SK-N-MC (cell line): ENCODE results near the gene ASB11.

Experiments used
- DNase-seq: peaks from one replicate; pipeline ENCODE4 v3.0.0-alpha.2; 2011; ENCODE audit warnings: low read depth, low spot score
- H3K27ac ChIP-seq: fragments of 200-600 bp; sonication (generic); 2 replicates; pipeline ENCODE4 v1.5.1; 2016; ENCODE audit warnings: mixed run types
- H3K36me3 ChIP-seq: fragments of 200-600 bp; sonication (generic); 2 replicates; pipeline ENCODE4 v1.6.1; 2017; ENCODE audit warnings: antibody characterized with exemption, low read length, mixed read lengths; ENCODE audit not compliant: insufficient read depth
- H3K4me3 ChIP-seq: fragments of 200-600 bp; sonication (generic); 2 replicates; pipeline ENCODE4 v1.5.1; 2016
- H3K9ac ChIP-seq: fragments of 200-600 bp; sonication (generic); 2 replicates; pipeline ENCODE4 v1.8.0; 2017; ENCODE audit warnings: mixed run types, mixed read lengths; ENCODE audit not compliant: insufficient read length
- H3K9me3 ChIP-seq: fragments of 200-600 bp; sonication (generic); 2 replicates; pipeline ENCODE4 v1.6.1; 2017; ENCODE audit warnings: low read depth, mild to moderate bottlenecking, antibody characterized with exemption, low read length, moderate library complexity, mixed read lengths
- EZH2 ChIP-seq: fragments of 200-600 bp; sonication (generic); IDR thresholded peaks from one replicate; pipeline ENCODE4 v1.6.1; 2017; ENCODE audit warnings: antibody characterized with exemption
- FOXP2 ChIP-seq: optimal IDR thresholded peaks from 2 replicates; pipeline ENCODE3; 2011; ENCODE audit warnings: mild to moderate bottlenecking, moderate library complexity; ENCODE audit not compliant: insufficient read depth; ENCODE audit errors: extremely low read length, control extremely low read depth
- POLR2AphosphoS5 ChIP-seq: IDR thresholded peaks from 2 replicates; pipeline ENCODE4 v1.6.1; 2012; ENCODE audit warnings: mild to moderate bottlenecking, low read depth, low read length, borderline replicate concordance

The ASB11 gene, protein sequence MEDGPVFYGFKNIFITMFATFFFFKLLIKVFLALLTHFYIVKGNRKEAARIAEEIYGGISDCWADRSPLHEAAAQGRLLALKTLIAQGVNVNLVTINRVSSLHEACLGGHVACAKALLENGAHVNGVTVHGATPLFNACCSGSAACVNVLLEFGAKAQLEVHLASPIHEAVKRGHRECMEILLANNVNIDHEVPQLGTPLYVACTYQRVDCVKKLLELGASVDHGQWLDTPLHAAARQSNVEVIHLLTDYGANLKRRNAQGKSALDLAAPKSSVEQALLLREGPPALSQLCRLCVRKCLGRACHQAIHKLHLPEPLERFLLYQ

GRCh38 chrX:15315509-15315908 lies at the start of gene ASB11:
ASB11 (minus strand) TSS chrX:15315640; CDS start chrX:15315605, 35 bp downstream.
- TF ChIP-seq EZH2 (no peak), FOXP2 (no peak), POLR2AphosphoS5 (no peak)
- Histone ChIP-seq H3K4me3 (peak within 1 kb of the TSS; percentile 49), H3K27ac (peak within 1 kb of the TSS; percentile 83), H3K9me3 (no peaks in the 10 kb centered on the region), H3K9ac (peak within 1 kb of the TSS; percentile 55), H3K36me3 (no peaks in the 10 kb centered on the region)
- no peak for DNase-seq

- H3K27ac ChIP-seq = no peak overlapping the region
- DNase-seq = no peak
- H3K36me3 ChIP-seq = no peaks in the 10 kb centered on the region
- H3K9me3 ChIP-seq = no peaks in the 10 kb centered on the region
- H3K4me3 ChIP-seq = no peak overlapping the region
- TF ChIP-seq POLR2AphosphoS5 = no peak
- TF ChIP-seq FOXP2 = no peak
- TF ChIP-seq EZH2 = no peak
- no peak overlapping the region for H3K9ac ChIP-seq
Measured at GRCh38 chrX:15359701-15360100, 44.3 kb upstream of the ASB11 start.

DNA sequence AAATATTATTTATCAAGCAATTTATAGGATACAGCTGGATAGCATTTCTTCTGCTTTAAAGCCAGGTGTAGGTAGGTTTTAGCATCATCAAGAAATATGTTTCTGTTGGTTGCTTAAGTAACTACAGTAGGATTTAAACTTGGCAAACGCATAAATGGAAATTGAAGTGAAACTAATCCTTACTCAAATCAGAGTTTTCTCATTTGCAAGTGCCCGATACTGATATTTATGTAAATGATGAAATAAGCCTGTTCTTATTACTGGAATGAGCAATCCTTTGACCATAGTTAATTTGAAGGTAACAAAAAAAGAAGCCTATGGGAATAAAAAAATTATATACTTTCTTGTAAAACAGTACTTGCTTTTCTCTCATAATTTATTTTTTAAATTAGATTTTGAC lies 43.1 kb upstream of the ASB11 start:
- no peak for DNase-seq
- Histone ChIP-seq H3K4me3 (no peak overlapping the region), H3K9me3 (no peaks in the 10 kb centered on the region), H3K27ac (no peak overlapping the region), H3K36me3 (no peaks in the 10 kb centered on the region), H3K9ac (no peak overlapping the region)
- no peak for TF ChIP-seq POLR2AphosphoS5
- TF ChIP-seq FOXP2 = no peak
- no peak for TF ChIP-seq EZH2

- H3K36me3 ChIP-seq = no peaks in the 10 kb centered on the region
- no peaks in the 10 kb centered on the region for H3K9me3 ChIP-seq
- DNase-seq = no peak
- no peak overlapping the region for H3K4me3 ChIP-seq
- TF ChIP-seq EZH2 (no peak), POLR2AphosphoS5 (no peak), FOXP2 (no peak)
- no peak overlapping the region for H3K9ac ChIP-seq
- no peak overlapping the region for H3K27ac ChIP-seq
Measured at GRCh38 chrX:15356444-15356843, 41.0 kb upstream of the ASB11 start.

GRCh38 chrX:15350329-15350996 lies 35.0 kb upstream of the ASB11 start:
- H3K27ac ChIP-seq = no peak overlapping the region
- no peaks in the 10 kb centered on the region for H3K9me3 ChIP-seq

DNA sequence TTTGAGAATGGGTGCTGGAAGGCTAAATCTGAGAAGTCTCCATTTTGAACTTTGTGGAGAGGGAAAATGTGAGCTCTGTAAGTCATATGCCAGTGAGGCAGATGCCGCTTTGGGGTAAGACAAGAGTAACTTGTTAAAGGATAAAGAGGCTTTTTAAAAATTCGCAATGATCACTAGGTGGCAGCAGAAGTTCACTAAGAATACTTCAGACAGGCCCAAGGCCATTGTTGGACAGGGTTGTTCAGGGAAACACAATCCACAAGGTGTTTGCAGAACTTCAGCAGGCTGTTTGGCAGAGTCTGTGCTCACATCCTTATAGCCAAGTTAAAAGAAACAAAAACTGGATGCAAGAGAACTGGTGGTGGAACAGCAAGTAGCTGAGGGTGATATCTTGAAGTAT lies 33.6 kb upstream of the ASB11 start:
- TF ChIP-seq POLR2AphosphoS5 (no peak), EZH2 (no peak), FOXP2 (no peak)
- H3K9ac ChIP-seq = no peak overlapping the region
- H3K36me3 ChIP-seq = no peaks in the 10 kb centered on the region
- DNase-seq = no peak
- no peaks in the 10 kb centered on the region for H3K9me3 ChIP-seq
- H3K4me3 ChIP-seq = no peak overlapping the region
- no peak overlapping the region for H3K27ac ChIP-seq

More at GRCh38 chrX:15350329-15350996, 35.0 kb upstream of the ASB11 start:
- no peak for DNase-seq
- Histone ChIP-seq H3K9ac (no peak overlapping the region), H3K36me3 (no peaks in the 10 kb centered on the region), H3K4me3 (no peak overlapping the region)
- TF ChIP-seq FOXP2 (no peak), POLR2AphosphoS5 (no peak), EZH2 (no peak)

DNA sequence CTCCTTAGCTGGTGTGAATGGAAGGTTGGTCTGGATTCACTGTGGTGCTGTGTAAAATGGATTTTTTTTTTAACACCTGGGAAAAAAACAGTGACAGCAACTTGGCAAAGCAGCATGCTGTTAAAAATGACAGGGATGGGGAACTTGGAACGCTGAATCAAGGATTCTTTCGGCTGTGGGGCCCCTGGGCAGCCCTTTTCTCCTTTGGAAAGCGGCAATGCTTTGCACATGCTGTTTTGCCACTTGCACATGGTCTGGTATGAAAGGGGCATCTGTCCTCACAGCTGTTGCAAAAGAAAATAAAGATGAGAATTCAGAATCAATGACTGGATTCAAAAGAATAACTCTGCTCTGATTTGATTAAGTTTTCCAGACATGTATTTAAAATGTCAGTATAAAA lies 30.5 kb upstream of the ASB11 start:
- no peaks in the 10 kb centered on the region for H3K36me3 ChIP-seq
- TF ChIP-seq FOXP2 (no peak), POLR2AphosphoS5 (no peak), EZH2 (no peak)
- H3K9ac ChIP-seq = no peak overlapping the region
- H3K27ac ChIP-seq = no peak overlapping the region
- no peak overlapping the region for H3K4me3 ChIP-seq
- no peaks in the 10 kb centered on the region for H3K9me3 ChIP-seq
- DNase-seq = no peak

GRCh38 chrX:15344106-15344505 lies 28.7 kb upstream of the ASB11 start:
- Histone ChIP-seq H3K27ac (no peak overlapping the region), H3K9ac (no peak overlapping the region), H3K9me3 (no peaks in the 10 kb centered on the region), H3K4me3 (no peak overlapping the region), H3K36me3 (no peaks in the 10 kb centered on the region)
- no peak for DNase-seq
- TF ChIP-seq FOXP2 (no peak), EZH2 (no peak), POLR2AphosphoS5 (no peak)

GRCh38 chrX:15343075-15343476 lies 27.6 kb upstream of the ASB11 start:
- H3K9ac ChIP-seq = no peak overlapping the region
- no peak overlapping the region for H3K4me3 ChIP-seq
- 0 out of 2 replicates have a peak overlapping the region, but pooled peaks have one; percentile 5 for H3K27ac ChIP-seq
- H3K36me3 ChIP-seq = no peaks in the 10 kb centered on the region
- TF ChIP-seq EZH2 (no peak), POLR2AphosphoS5 (no peak), FOXP2 (no peak)
- no peak for DNase-seq
- no peaks in the 10 kb centered on the region for H3K9me3 ChIP-seq
